A549 (cell line): ENCODE data around the gene GUCA2A. TPM values are rescaled to one million over a fixed set of nuclear protein-coding genes. Genes with fewer than 3 reads are reported as not detected.

Experiments used
- ATAC-seq, 2 experiments: fragments of 200-7000 bp in 1 of 2; fragments of >200 bp in 1 of 2; cut with Nextera tagmentation in 1 of 2; cut with Tn5 transposase in 1 of 2; 3 replicates each; pipeline versions ENCODE4 v1.8.0 to v1.9.1; 2018 to 2020; ENCODE audit warnings: mild to moderate bottlenecking in 1 of 2, moderate library complexity in 1 of 2
- CTCF ChIA-PET: fragments of 300-600 bp; sonication (Branson Sonifier 250); formaldehyde crosslinking; extraction: SDS; loops from one replicate; lab custom pipeline; 2021; ENCODE audit warnings: antibody characterized with exemption, inconsistent platforms; lab: Yijun Ruan, JAX
- POLR2A ChIA-PET: fragments of 350-600 bp; formaldehyde crosslinking; extraction: SDS; loops from one replicate; lab custom pipeline; 2021; ENCODE audit warnings: antibody characterized with exemption, inconsistent platforms; lab: Yijun Ruan, JAX
- DNase-seq, 2 experiments: peaks; one replicate each; pipeline versions ENCODE4 v3.0.0 to v3.0.0-alpha.2; 2011 to 2016; ENCODE audit warnings: low read depth in 1 of 2, low spot score in 1 of 2
- FAIRE-seq: peaks from 2 replicates; lab custom pipeline; 2011; peaks lifted over from hg19 to GRCh38; lab: Jason Lieb, UNC
- H3K27ac ChIP-seq, 2 experiments: fragments of >200 bp; sonication (Bioruptor Twin); formaldehyde crosslinking; 3 replicates each; pipeline ENCODE4 v1.5.1; 2016 to 2017
- H3K4me1 ChIP-seq: fragments of >200 bp; sonication (Bioruptor Twin); formaldehyde crosslinking; 3 replicates; pipeline ENCODE4 v1.6.1; 2016
- H3K4me2 ChIP-seq: fragments of >200 bp; sonication (Bioruptor Twin); formaldehyde crosslinking; 3 replicates; pipeline ENCODE4 v1.6.1; 2016
- H3K4me3 ChIP-seq: fragments of >200 bp; sonication (Bioruptor Twin); formaldehyde crosslinking; 3 replicates; pipeline ENCODE4 v1.5.1; 2016
- H3K9me3 ChIP-seq: fragments of >200 bp; sonication (Bioruptor Twin); formaldehyde crosslinking; 3 replicates; pipeline ENCODE4 v1.6.1; 2016
- ATOH8 ChIP-seq: fragments of 250-450 bp; sonication (Bioruptor Pico); IDR thresholded peaks from 2 replicates; pipeline ENCODE4 v1.5.0; 2020; ENCODE audit warnings: low read depth, mild to moderate bottlenecking, moderate library complexity
- CEBPB ChIP-seq, 2 experiments: fragments of >200 bp in 1 of 2; sonication (Bioruptor Twin) in 1 of 2; formaldehyde crosslinking in 1 of 2; IDR thresholded peaks; 2 replicates each; pipeline ENCODE4 v1.6.1; 2012 to 2016
- CHD4 ChIP-seq: fragments of 200-600 bp; sonication (generic); IDR thresholded peaks from 2 replicates; pipeline ENCODE4 v1.6.1; 2016; ENCODE audit warnings: antibody characterized with exemption, mild to moderate bottlenecking, borderline replicate concordance
- CTCF ChIP-seq: fragments of >200 bp; sonication (Bioruptor Twin); formaldehyde crosslinking; IDR thresholded peaks from 3 replicates; pipeline ENCODE4 v1.5.1; 2016
- EHF ChIP-seq: fragments of 250-450 bp; sonication (Bioruptor Pico); IDR thresholded peaks from 2 replicates; pipeline ENCODE4 v1.5.0; 2020; ENCODE audit warnings: mild to moderate bottlenecking
- EP300 ChIP-seq, 2 experiments: fragments of >200 bp; sonication (Bioruptor Twin); formaldehyde crosslinking; IDR thresholded peaks; 2 replicates in 1 of 2; 3 replicates in 1 of 2; pipeline ENCODE4 v1.6.1; 2016 to 2017
- ESRRA ChIP-seq: fragments of 150-350 bp; IDR thresholded peaks from 2 replicates; pipeline ENCODE4 v1.6.1; 2014; ENCODE audit warnings: mild to moderate bottlenecking, low read length, borderline replicate concordance
- FOSB ChIP-seq: fragments of 250-450 bp; sonication (Bioruptor Pico); IDR thresholded peaks from 2 replicates; pipeline ENCODE4 v1.5.0; 2020; ENCODE audit warnings: mild to moderate bottlenecking, moderate library complexity
- HES2 ChIP-seq: fragments of >200 bp; sonication (Bioruptor Twin); formaldehyde crosslinking; IDR thresholded peaks from 2 replicates; pipeline ENCODE4 v1.6.1; 2016
- HEYL ChIP-seq: fragments of 250-450 bp; sonication (Bioruptor Pico); IDR thresholded peaks from 2 replicates; pipeline ENCODE4 v1.8.0; 2021; ENCODE audit warnings: mild to moderate bottlenecking, moderate library complexity
- HOXB5 ChIP-seq: fragments of 250-450 bp; sonication (Bioruptor Pico); IDR thresholded peaks from 2 replicates; pipeline ENCODE4 v1.5.0; 2020; ENCODE audit warnings: mild to moderate bottlenecking, moderate library complexity
- MAZ ChIP-seq: fragments of 150-350 bp; IDR thresholded peaks from 2 replicates; pipeline ENCODE4 v1.6.1; 2014; ENCODE audit warnings: antibody characterized with exemption, low read depth, low read length, borderline replicate concordance
- MYC ChIP-seq: IDR thresholded peaks from 2 replicates; pipeline ENCODE4 v1.6.1; 2012; ENCODE audit warnings: mild to moderate bottlenecking, inconsistent platforms, low read length, improper control_type of control experiment, borderline replicate concordance
- NFE2L2 ChIP-seq: fragments of 150-350 bp; conservative IDR thresholded peaks from 2 replicates; pipeline ENCODE4 v1.6.1; 2014; ENCODE audit warnings: low read length
- RAD21 ChIP-seq, 2 experiments: fragments of >200 bp in 1 of 2; sonication (Bioruptor Twin) in 1 of 2; formaldehyde crosslinking in 1 of 2; IDR thresholded peaks in 1 of 2; conservative IDR thresholded peaks in 1 of 2; 2 replicates in 1 of 2; 3 replicates in 1 of 2; pipeline ENCODE4 v1.6.1; 2012 to 2018; ENCODE audit warnings: inconsistent platforms in 1 of 2
- SMC3 ChIP-seq: fragments of >200 bp; sonication (Bioruptor Twin); formaldehyde crosslinking; IDR thresholded peaks from 3 replicates; pipeline ENCODE4 v1.6.1; 2018; ENCODE audit warnings: inconsistent platforms
- TP53 ChIP-seq: fragments of 250-450 bp; sonication (Bioruptor Pico); IDR thresholded peaks from 2 replicates; pipeline ENCODE4 v1.5.0; 2021; ENCODE audit warnings: mild to moderate bottlenecking, moderate library complexity
- ZFP36 ChIP-seq: fragments of 450-650 bp; IDR thresholded peaks from 2 replicates; pipeline ENCODE4 v1.6.1; 2014; ENCODE audit warnings: borderline replicate concordance; ENCODE audit not compliant: partially characterized antibody
- ZNF302 ChIP-seq: fragments of 250-450 bp; sonication (Bioruptor Pico); IDR thresholded peaks from 2 replicates; pipeline ENCODE4 v1.9.0; 2021; ENCODE audit warnings: inconsistent platforms, mild to moderate bottlenecking, moderate library complexity
- WGBS: methylation state at CpG from one replicate; pipeline ENCODE4 v1.1.6; 2017; ENCODE audit errors: missing lambda C conversion rate; 5-methylcytosine and 5-hydroxymethylcytosine counted together
- polyA plus RNA-seq, 4 experiments: library from polyadenylated mRNA; depleted of rRNA in 3 of 4; stranded (reverse); fragments of >200 nt; fragmentation: RNase III in 1 of 4; extraction: RNeasy Plus Mini Kit Qiagen cat#74134 plus additional on column Dnase treatment in 1 of 4; gene quantifications; 2 replicates in 3 of 4; 3 replicates in 1 of 4; pipeline ENCODE4 v1.2.3, GENCODE V29; 2011 to 2017
- TF ChIP-seq, protein P1 (sequence below): fragments of 250-450 bp; sonication (Bioruptor Pico); IDR thresholded peaks from 2 replicates; pipeline ENCODE4 v1.5.0; 2021; ENCODE audit warnings: mild to moderate bottlenecking, moderate library complexity, borderline replicate concordance
- TF ChIP-seq, protein P2 (sequence below): IDR thresholded peaks from 2 replicates; pipeline ENCODE4 v1.6.1; 2012
- TF ChIP-seq, protein P3 (sequence below): IDR thresholded peaks from 2 replicates; pipeline ENCODE4 v1.6.1; 2012; ENCODE audit warnings: low read depth, borderline replicate concordance

Gene GUCA2A
- polyA plus RNA-seq, 2 of the 4 experiments (the other 2 are of a cell fraction), result not detected

GRCh38 chr1:42173961-42174735 lies 9.6 kb upstream of the GUCA2A start:
- POLR2A ChIA-PET, result no interaction called here

DNA sequence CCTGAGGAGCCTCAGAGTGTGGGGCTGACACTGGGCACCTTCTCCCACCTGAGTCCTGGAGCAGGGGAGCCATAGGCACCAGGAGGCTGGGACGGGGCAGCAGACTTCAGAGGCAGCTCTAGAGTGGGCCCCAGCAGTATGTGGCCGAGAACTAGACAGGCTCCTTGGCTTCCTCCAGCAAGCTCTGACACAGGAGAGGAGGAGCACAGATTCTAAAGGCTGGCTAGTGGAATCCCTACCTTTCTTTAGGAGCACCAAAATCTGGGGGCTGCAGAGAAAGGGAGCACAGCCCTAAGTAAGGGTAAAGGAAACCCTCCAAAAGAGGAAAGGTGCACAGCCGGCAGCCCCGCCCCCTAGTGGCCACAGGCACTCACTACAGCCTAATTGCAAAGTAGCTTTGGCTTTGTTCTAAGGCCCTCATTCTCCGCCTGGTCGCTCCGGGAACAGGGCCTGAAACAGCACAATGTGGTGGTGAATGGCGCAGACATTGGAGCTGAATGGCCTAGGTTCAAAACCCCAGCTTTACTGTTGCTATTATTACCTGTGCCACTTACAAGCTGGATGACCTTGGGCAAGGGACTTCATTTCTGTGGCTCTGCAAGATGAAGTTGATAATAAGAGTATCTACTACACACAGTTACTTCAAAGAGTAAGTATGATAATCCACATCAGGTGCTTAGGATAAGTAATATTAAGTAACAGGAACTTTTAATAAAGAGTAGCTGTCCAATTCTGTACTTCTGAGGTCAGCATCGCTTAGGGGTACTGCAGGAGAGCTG lies 8.8 kb upstream of the GUCA2A start:
- Histone ChIP-seq H3K4me3 (no peak overlapping the region), H3K4me1 (peaks cover 2% of the 10 kb centered on the region; the same call in 2 of the 3 replicates), H3K27ac (no peak overlapping the region), H3K9me3 (no peaks in the 10 kb centered on the region), H3K4me2 (no peak overlapping the region)
- DNase-seq (peak; percentile 28 to 42), ATAC-seq (peak; percentile 54 to 76; a peak in 5 of 6 replicates), FAIRE-seq (no peak)
- ChIA-PET POLR2A (no interaction called here), CTCF (interaction anchor here (0.6 to 9.0 kb wide), 44 partner anchors 11 to 657 kb away, joined by 3 to 70 read pairs (median 3); partner anchors contain the start of genes CCDC30, FOXJ3, GUCA2A and GUCA2B)
- WGBS, result 44% methylated on average over 6 of the region's 9 CpGs
- no peak for TF ChIP-seq MYC
- TF ChIP-seq HOXB5 (CRISPR knock-in tag), result no peak
- peak; percentile 64 for TF ChIP-seq SMC3
- TF ChIP-seq HES2, result no peak
- no peak for TF ChIP-seq EHF
- TF ChIP-seq, protein P1, sequence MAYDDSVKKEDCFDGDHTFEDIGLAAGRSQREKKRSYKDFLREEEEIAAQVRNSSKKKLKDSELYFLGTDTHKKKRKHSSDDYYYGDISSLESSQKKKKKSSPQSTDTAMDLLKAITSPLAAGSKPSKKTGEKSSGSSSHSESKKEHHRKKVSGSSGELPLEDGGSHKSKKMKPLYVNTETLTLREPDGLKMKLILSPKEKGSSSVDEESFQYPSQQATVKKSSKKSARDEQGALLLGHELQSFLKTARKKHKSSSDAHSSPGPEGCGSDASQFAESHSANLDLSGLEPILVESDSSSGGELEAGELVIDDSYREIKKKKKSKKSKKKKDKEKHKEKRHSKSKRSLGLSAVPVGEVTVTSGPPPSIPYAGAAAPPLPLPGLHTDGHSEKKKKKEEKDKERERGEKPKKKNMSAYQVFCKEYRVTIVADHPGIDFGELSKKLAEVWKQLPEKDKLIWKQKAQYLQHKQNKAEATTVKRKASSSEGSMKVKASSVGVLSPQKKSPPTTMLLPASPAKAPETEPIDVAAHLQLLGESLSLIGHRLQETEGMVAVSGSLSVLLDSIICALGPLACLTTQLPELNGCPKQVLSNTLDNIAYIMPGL (CRISPR knock-in tag), result no peak
- TF ChIP-seq ZNF302 (CRISPR knock-in tag), result no peak
- TF ChIP-seq CHD4, result no peak
- no peak for TF ChIP-seq NFE2L2
- TF ChIP-seq TP53 (CRISPR knock-in tag), result no peak
- no peak for TF ChIP-seq EP300 (IDR thresholded peaks at IDR 0.05)
- no peak for TF ChIP-seq HEYL
- no peak for TF ChIP-seq MAZ
- TF ChIP-seq, protein P2, sequence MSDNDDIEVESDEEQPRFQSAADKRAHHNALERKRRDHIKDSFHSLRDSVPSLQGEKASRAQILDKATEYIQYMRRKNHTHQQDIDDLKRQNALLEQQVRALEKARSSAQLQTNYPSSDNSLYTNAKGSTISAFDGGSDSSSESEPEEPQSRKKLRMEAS, result no peak
- TF ChIP-seq FOSB (CRISPR knock-in tag), result no peak
- TF ChIP-seq ZFP36, result no peak
- TF ChIP-seq RAD21 (conservative IDR thresholded peaks at IDR 0.05 in 1 of 2, IDR thresholded peaks at IDR 0.05 in 1 of 2), result peak; percentile 54 to 57
- TF ChIP-seq CTCF, result peak; percentile 75

More at GRCh38 chr1:42173961-42174735, 9.6 kb upstream of the GUCA2A start:
- no peak for TF ChIP-seq ESRRA
- TF ChIP-seq CEBPB (IDR thresholded peaks at IDR 0.05), result peak; percentile 31 to 66; a peak in 3 of 4 replicates
- TF ChIP-seq ZNF302 (CRISPR knock-in tag), result no peak
- TF ChIP-seq ATOH8, result no peak
- TF ChIP-seq, protein P3, sequence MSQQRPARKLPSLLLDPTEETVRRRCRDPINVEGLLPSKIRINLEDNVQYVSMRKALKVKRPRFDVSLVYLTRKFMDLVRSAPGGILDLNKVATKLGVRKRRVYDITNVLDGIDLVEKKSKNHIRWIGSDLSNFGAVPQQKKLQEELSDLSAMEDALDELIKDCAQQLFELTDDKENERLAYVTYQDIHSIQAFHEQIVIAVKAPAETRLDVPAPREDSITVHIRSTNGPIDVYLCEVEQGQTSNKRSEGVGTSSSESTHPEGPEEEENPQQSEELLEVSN, result no peak
- TF ChIP-seq, all 56 proteins: peak for 1
- 73% methylated on average over 8 of the region's 8 CpGs for WGBS
- Histone ChIP-seq H3K4me1 (no peaks in the 10 kb centered on the region), H3K4me2 (no peak overlapping the region), H3K9me3 (no peaks in the 10 kb centered on the region), H3K27ac (no peak overlapping the region), H3K4me3 (no peak overlapping the region)
- ATAC-seq (no peak), DNase-seq (no peak), FAIRE-seq (no peak)
- CTCF ChIA-PET, result interaction anchor here (0.6 to 9.0 kb wide), 41 partner anchors 11 to 658 kb away, joined by 3 to 70 read pairs (median 4); partner anchors contain the start of genes CCDC30, FOXJ3, GUCA2A and GUCA2B
